ENCODE measurements around the gene HHATL.

HHATL gene

GRCh38 chr3:42702066-42702951, at the start of gene HHATL:
Gene HHATL, minus strand, starts transcription at chr3:42702798. Its CDS starts 1,972 bp downstream, at chr3:42700826.
- DNase-seq (ENCODE audit: low spot score) = no peak

GRCh38 chr3:42751609-42752008, 49.0 kb upstream of the HHATL start:
- DNase-seq (ENCODE audit: low spot score) = no peak

GRCh38 chr3:42750834-42751233, 48.2 kb upstream of the HHATL start:
- DNase-seq (ENCODE audit: low spot score) = no peak

- DNase-seq (ENCODE audit: low spot score) = peak; percentile 40
These were observed 47.2 kb upstream of the HHATL start for GRCh38 chr3:42749753-42750231.

- no peak for DNase-seq (ENCODE audit: low spot score)
These were observed 46.6 kb upstream of the HHATL start for GRCh38 chr3:42749025-42749752.

GRCh38 chr3:42747581-42747980, 45.0 kb upstream of the HHATL start:
- DNase-seq (ENCODE audit: low spot score) = no peak

- no peak for DNase-seq (ENCODE audit: low spot score)
These were observed 44.2 kb upstream of the HHATL start for GRCh38 chr3:42746455-42747450.

- no peak for DNase-seq (ENCODE audit: low spot score)
These were observed 43.3 kb upstream of the HHATL start for GRCh38 chr3:42745776-42746454.

- DNase-seq (ENCODE audit: low spot score) = no peak
These were observed 42.7 kb upstream of the HHATL start for GRCh38 chr3:42745291-42745745.

GRCh38 chr3:42743204-42743995, 40.8 kb upstream of the HHATL start:
- no peak for DNase-seq (ENCODE audit: low spot score)

- no peak for DNase-seq (ENCODE audit: low spot score)
These were observed 40.1 kb upstream of the HHATL start for GRCh38 chr3:42742688-42743087.

GRCh38 chr3:42742259-42742658, 39.7 kb upstream of the HHATL start:
- DNase-seq (ENCODE audit: low spot score) = no peak

GRCh38 chr3:42741796-42742195, 39.2 kb upstream of the HHATL start:
- no peak for DNase-seq (ENCODE audit: low spot score)

- DNase-seq (ENCODE audit: low spot score) = no peak
These were observed 37.0 kb upstream of the HHATL start for GRCh38 chr3:42739401-42740158.

GRCh38 chr3:42736531-42736930, 33.9 kb upstream of the HHATL start:
- no peak for DNase-seq (ENCODE audit: low spot score)

- no peak for DNase-seq (ENCODE audit: low spot score)
These were observed 33.5 kb upstream of the HHATL start for GRCh38 chr3:42736081-42736480.

GRCh38 chr3:42735615-42736014, 33.0 kb upstream of the HHATL start:
- DNase-seq (ENCODE audit: low spot score) = no peak

GRCh38 chr3:42735019-42735418, 32.4 kb upstream of the HHATL start:
- no peak for DNase-seq (ENCODE audit: low spot score)

GRCh38 chr3:42734263-42734860, 31.8 kb upstream of the HHATL start:
- DNase-seq (ENCODE audit: low spot score) = no peak
